HCT116 (cell line): ENCODE measurements around the gene FAM193A. TPM values are rescaled to one million over a fixed set of nuclear protein-coding genes. Genes with fewer than 3 reads are reported as not detected.
"Not testable (repeated sequence)": the region's sequence is repeated elsewhere in the genome, so short reads cannot be mapped to it uniquely, and the experiment has no call there.

ENCODE experiments used
- ATAC-seq: fragments of 200-7000 bp; cut with Tn5 transposase; 2 replicates; pipeline ENCODE4 v1.9.1; 2020; ENCODE audit warnings: mild to moderate bottlenecking, moderate library complexity
- BruUV-seq: library from RNA; stranded (reverse); fragments of 400-500 nt; replicated peaks from 2 replicates; lab custom pipeline; 2021; lab: Mats Ljungman, UMichigan
- CTCF ChIA-PET: fragments of 300-600 bp; sonication (Branson Sonifier 250); formaldehyde crosslinking; loops from one replicate; lab custom pipeline; 2021; ENCODE audit warnings: antibody characterized with exemption; lab: Charles Lee
- POLR2A ChIA-PET: fragments of 300-600, 350-600 bp; sonication (Branson Sonifier 250); formaldehyde crosslinking; loops from one replicate; lab custom pipeline; 2021; ENCODE audit warnings: antibody characterized with exemption; lab: Charles Lee
- RAD21 ChIA-PET, 2 experiments: fragments of 300-600 bp; sonication (Branson Sonifier 250); formaldehyde crosslinking; loops; one replicate each; lab custom pipeline; 2023; ENCODE audit warnings: low total read pairs in 2 of 2; ENCODE audit not compliant: uncharacterized antibody in 2 of 2, unreplicated experiment in 2 of 2, low non-redundant PET in 1 of 2; lab: Charles Lee
- DNase-seq: peaks from one replicate; pipeline ENCODE4 v3.0.0-alpha.2; 2010; ENCODE audit warnings: low read depth, low spot score
- H2AFZ ChIP-seq: fragments of 200-600 bp; shearing (Covaris generic), sonication (generic); 2 replicates; pipeline ENCODE4 v1.6.1; 2017; ENCODE audit warnings: low read depth, mixed run types, mixed read lengths, antibody characterized with exemption, low read length; ENCODE audit not compliant: poor library complexity, severe bottlenecking
- H3K27ac ChIP-seq: 2 replicates; pipeline ENCODE4 v1.5.1; 2012; ENCODE audit warnings: low read depth, low read length
- H3K27me3 ChIP-seq: fragments of 200-600 bp; sonication (generic); 2 replicates; pipeline ENCODE4 v1.6.1; 2016; ENCODE audit warnings: mixed run types, low read length, mixed read lengths; ENCODE audit not compliant: insufficient read depth
- H3K36me3 ChIP-seq, 2 experiments: fragments of 200-500 bp in 1 of 2; fragments of 200-600 bp in 1 of 2; sonication (Bioruptor generic) in 1 of 2; sonication (generic) in 1 of 2; 2 replicates each; pipeline versions ENCODE4 v1.5.1 to v1.6.1; 2014 to 2016; ENCODE audit warnings: low read length in 2 of 2, inconsistent platforms in 1 of 2, mixed read lengths in 1 of 2, mixed run types in 1 of 2; ENCODE audit not compliant: insufficient read depth in 2 of 2, control insufficient read depth in 1 of 2
- H3K4me1 ChIP-seq, 2 experiments: fragments of 200-600 bp in 1 of 2; sonication (generic) in 1 of 2; 2 replicates each; pipeline versions ENCODE4 v1.5.1 to v1.6.1; 2012 to 2017; ENCODE audit warnings: low read length in 2 of 2, inconsistent platforms in 1 of 2, mild to moderate bottlenecking in 1 of 2, mixed read lengths in 1 of 2, mixed run types in 1 of 2, moderate library complexity in 1 of 2; ENCODE audit not compliant: insufficient read depth in 2 of 2, control insufficient read depth in 1 of 2
- H3K4me2 ChIP-seq: fragments of 200-600 bp; sonication (generic); 2 replicates; pipeline ENCODE4 v1.6.1; 2017; ENCODE audit warnings: mixed run types, low read length, mixed read lengths
- H3K4me3 ChIP-seq, 2 experiments: fragments of 200-600 bp in 1 of 2; sonication (generic) in 1 of 2; replicated peaks in 1 of 2; 2 replicates each; pipeline ENCODE4 v1.5.1; 2011 to 2016; ENCODE audit warnings: low read length in 2 of 2, control low read depth in 1 of 2, low read depth in 1 of 2, mild to moderate bottlenecking in 1 of 2, mixed read lengths in 1 of 2, mixed run types in 1 of 2
- H3K79me2 ChIP-seq: fragments of 200-600 bp; sonication (generic); 2 replicates; pipeline ENCODE4 v1.6.1; 2017; ENCODE audit warnings: mild to moderate bottlenecking, mixed run types, low read length, moderate library complexity, mixed read lengths; ENCODE audit not compliant: insufficient read depth
- H3K9ac ChIP-seq: fragments of 200-600 bp; sonication (generic); 2 replicates; pipeline ENCODE4 v1.6.1; 2016; ENCODE audit warnings: low read length, mixed read lengths
- H3K9me2 ChIP-seq: fragments of 200-600 bp; sonication (generic), shearing (Covaris generic); 2 replicates; pipeline ENCODE4 v1.6.1; 2017; ENCODE audit warnings: mixed run types, mild to moderate bottlenecking, moderate library complexity; ENCODE audit not compliant: insufficient read depth
- H3K9me3 ChIP-seq, 2 experiments: fragments of 200-500 bp in 1 of 2; fragments of 200-600 bp in 1 of 2; sonication (Bioruptor generic) in 1 of 2; sonication (generic) in 1 of 2; 2 replicates each; pipeline ENCODE4 v1.6.1; 2014 to 2017; ENCODE audit warnings: low read length in 2 of 2, mixed read lengths in 2 of 2, inconsistent platforms in 1 of 2, low read depth in 1 of 2, mild to moderate bottlenecking in 1 of 2, mixed run types in 1 of 2, moderate library complexity in 1 of 2; ENCODE audit not compliant: control insufficient read depth in 1 of 2, insufficient read depth in 1 of 2
- H4K20me1 ChIP-seq: fragments of 200-600 bp; sonication (generic), shearing (Covaris generic); 2 replicates; pipeline ENCODE4 v1.6.1; 2017; ENCODE audit warnings: mixed run types, mild to moderate bottlenecking, moderate library complexity; ENCODE audit not compliant: insufficient read depth
- ATF3 ChIP-seq: IDR thresholded peaks from 2 replicates; pipeline ENCODE4 v1.6.1; 2012
- CBX3 ChIP-seq: IDR thresholded peaks from 2 replicates; pipeline ENCODE4 v1.6.1; 2012; ENCODE audit warnings: low read depth
- ELF1 ChIP-seq: IDR thresholded peaks from 2 replicates; pipeline ENCODE4 v1.6.1; 2012; ENCODE audit warnings: low read depth, borderline replicate concordance
- EZH2 ChIP-seq: fragments of 200-600 bp; sonication (generic); IDR thresholded peaks from 2 replicates; pipeline ENCODE4 v1.6.1; 2017; ENCODE audit warnings: antibody characterized with exemption, mixed run types
- EZH2phosphoT487 ChIP-seq: fragments of 200-600 bp; IDR thresholded peaks from 2 replicates; pipeline ENCODE4 v1.6.1; 2018; ENCODE audit warnings: antibody characterized with exemption, borderline replicate concordance
- JUND ChIP-seq: IDR thresholded peaks from 2 replicates; pipeline ENCODE4 v1.6.1; 2012
- REST ChIP-seq: IDR thresholded peaks from 2 replicates; pipeline ENCODE4 v1.6.1; 2012; ENCODE audit warnings: low read depth
- SIN3A ChIP-seq: IDR thresholded peaks from 2 replicates; pipeline ENCODE4 v1.6.1; 2012; ENCODE audit warnings: low read depth
- SRF ChIP-seq: IDR thresholded peaks from 2 replicates; pipeline ENCODE4 v1.6.1; 2012; ENCODE audit warnings: low read depth
- YY1 ChIP-seq: IDR thresholded peaks from 2 replicates; pipeline ENCODE4 v1.6.1; 2011; ENCODE audit warnings: low read length, low read depth, moderate library complexity, mild to moderate bottlenecking; ENCODE audit not compliant: insufficient replicate concordance; ENCODE audit errors: extremely low read depth
- ZFX ChIP-seq: fragments of 450-650 bp; IDR thresholded peaks from 2 replicates; pipeline ENCODE4 v1.6.1; 2017
- intact Hi-C: fragments of 100-400 bp; cut with micrococcal nuclease; formaldehyde crosslinking; loops from 2 replicates; pipeline ENCODE4 v1.10.0; 2022
- total RNA-seq: library from RNA; stranded (reverse); gene quantifications from one replicate; pipeline ENCODE4 v1.2.1, GENCODE V29; 2021; ENCODE audit not compliant: unreplicated experiment
- TF ChIP-seq, protein P1 (sequence below), 3 experiments: fragments of 200-600 bp in 1 of 3; sonication (generic) in 1 of 3; IDR thresholded peaks in 2 of 3; conservative IDR thresholded peaks in 1 of 3; 2 replicates each; pipeline ENCODE4 v1.5.1; 2012 to 2017; ENCODE audit warnings: low read depth in 2 of 3, low read length in 2 of 3, antibody characterized with exemption in 1 of 3, borderline replicate concordance in 1 of 3, control low read depth in 1 of 3, mild to moderate bottlenecking in 1 of 3, mixed read lengths in 1 of 3, mixed run types in 1 of 3, moderate library complexity in 1 of 3; ENCODE audit not compliant: insufficient read depth in 1 of 3

The FAM193A gene
- total RNA-seq, 1 experiment from 2014 or later: 15.7 TPM

GRCh38 chr4:2735869-2736268, 199.4 kb downstream of the FAM193A start:
- no peaks in the 10 kb centered on the region for H4K20me1 ChIP-seq
- intact Hi-C loops: no loop called here
- no peak for ATAC-seq
- TF ChIP-seq SRF (no peak), ELF1 (no peak), REST (no peak), SIN3A (no peak), EZH2 (no peak), ATF3 (no peak), CBX3 (no peak), JUND (no peak), ZFX (no peak), EZH2phosphoT487 (no peak), YY1 (no peak)
- TF ChIP-seq, protein P1, sequence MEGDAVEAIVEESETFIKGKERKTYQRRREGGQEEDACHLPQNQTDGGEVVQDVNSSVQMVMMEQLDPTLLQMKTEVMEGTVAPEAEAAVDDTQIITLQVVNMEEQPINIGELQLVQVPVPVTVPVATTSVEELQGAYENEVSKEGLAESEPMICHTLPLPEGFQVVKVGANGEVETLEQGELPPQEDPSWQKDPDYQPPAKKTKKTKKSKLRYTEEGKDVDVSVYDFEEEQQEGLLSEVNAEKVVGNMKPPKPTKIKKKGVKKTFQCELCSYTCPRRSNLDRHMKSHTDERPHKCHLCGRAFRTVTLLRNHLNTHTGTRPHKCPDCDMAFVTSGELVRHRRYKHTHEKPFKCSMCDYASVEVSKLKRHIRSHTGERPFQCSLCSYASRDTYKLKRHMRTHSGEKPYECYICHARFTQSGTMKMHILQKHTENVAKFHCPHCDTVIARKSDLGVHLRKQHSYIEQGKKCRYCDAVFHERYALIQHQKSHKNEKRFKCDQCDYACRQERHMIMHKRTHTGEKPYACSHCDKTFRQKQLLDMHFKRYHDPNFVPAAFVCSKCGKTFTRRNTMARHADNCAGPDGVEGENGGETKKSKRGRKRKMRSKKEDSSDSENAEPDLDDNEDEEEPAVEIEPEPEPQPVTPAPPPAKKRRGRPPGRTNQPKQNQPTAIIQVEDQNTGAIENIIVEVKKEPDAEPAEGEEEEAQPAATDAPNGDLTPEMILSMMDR (IDR thresholded peaks at IDR 0.05 in 2 of 3, conservative IDR thresholded peaks at IDR 0.05 in 1 of 3; ENCODE audit: borderline replicate concordance in 1 of 3, insufficient read depth in 1 of 3, low read depth in 2 of 3, low read length in 2 of 3): no peak
- no peaks in the 10 kb centered on the region for H3K9me2 ChIP-seq
- no TSS peak for BruUV-seq
- no peak overlapping the region for H3K4me2 ChIP-seq
- RAD21 ChIA-PET: no interaction called here
- POLR2A ChIA-PET: interaction anchor here (0.5 kb wide), 1 partner anchor 8 kb away, joined by 5 read pairs; no protein-coding TSS in a partner anchor
- no peaks in the 10 kb centered on the region for H3K79me2 ChIP-seq
- H3K4me3 ChIP-seq: no peak overlapping the region
- DNase-seq: no peak
- H3K9ac ChIP-seq: no peak overlapping the region
- H3K27me3 ChIP-seq: no peaks in the 10 kb centered on the region
- no peaks in the 10 kb centered on the region for H3K4me1 ChIP-seq
- H2AFZ ChIP-seq: no peak overlapping the region
- H3K27ac ChIP-seq: no peak overlapping the region
- CTCF ChIA-PET: no interaction called here
- peaks cover 5 to 9% of the 10 kb centered on the region in 2 experiments; a peak in 3 of 4 replicates for H3K36me3 ChIP-seq
- no peaks in the 10 kb centered on the region for H3K9me3 ChIP-seq

DNA sequence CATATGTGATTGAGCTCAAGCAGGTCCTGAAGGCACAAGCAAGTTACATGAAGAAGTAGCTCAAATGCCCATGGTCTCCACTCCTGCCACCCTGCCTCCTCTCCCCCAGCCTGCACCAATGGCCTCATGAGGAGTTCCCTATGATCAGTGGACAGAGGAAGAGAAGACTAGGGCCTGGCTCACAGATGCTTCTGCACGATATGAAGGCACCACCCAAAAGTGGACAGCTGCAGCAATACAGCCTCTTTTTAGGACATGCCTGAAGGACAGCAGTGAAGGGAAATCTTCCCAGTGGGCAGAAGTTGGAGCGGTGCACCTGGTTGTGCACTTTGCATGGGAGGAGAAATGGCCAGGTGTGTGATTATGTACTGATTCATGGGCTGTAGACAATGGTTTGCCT, 201.8 kb downstream of the FAM193A start:
- BruUV-seq, CTCF ChIA-PET, DNase-seq, H4K20me1 ChIP-seq, H3K27ac ChIP-seq, intact Hi-C loops, H3K36me3 ChIP-seq, H3K79me2 ChIP-seq, H3K4me2 ChIP-seq, H3K9me3 ChIP-seq, H2AFZ ChIP-seq, RAD21 ChIA-PET, H3K27me3 ChIP-seq, H3K4me3 ChIP-seq, POLR2A ChIA-PET, H3K9me2 ChIP-seq, H3K4me1 ChIP-seq, H3K9ac ChIP-seq, ATAC-seq: not testable (repeated sequence)
